Activated naive CD8-positive, alpha-beta T cell (primary cell): ENCODE measurements around the gene NFKBIA.
"Not testable (repeated sequence)": the region's sequence is repeated elsewhere in the genome, so short reads cannot be mapped to it uniquely, and the experiment has no call there.

ENCODE experiments used
- H3K27ac Mint-ChIP-seq: one replicate; pipeline ENCODE4 v1.8.0; 2021; ENCODE audit warnings: mixed read lengths
- H3K27me3 Mint-ChIP-seq: one replicate; pipeline ENCODE4 v1.8.0; 2021; ENCODE audit warnings: mixed read lengths
- H3K36me3 Mint-ChIP-seq: one replicate; pipeline ENCODE4 v1.8.0; 2021; ENCODE audit warnings: mixed read lengths
- H3K4me1 Mint-ChIP-seq: one replicate; pipeline ENCODE4 v1.8.0; 2021; ENCODE audit warnings: low read depth, mixed read lengths
- H3K4me3 Mint-ChIP-seq: one replicate; pipeline ENCODE4 v1.8.0; 2021; ENCODE audit warnings: mild to moderate bottlenecking, mixed read lengths
- H3K9me3 Mint-ChIP-seq: one replicate; pipeline ENCODE4 v1.8.0; 2021; ENCODE audit warnings: low read depth, mixed read lengths

The NFKBIA gene

DNA sequence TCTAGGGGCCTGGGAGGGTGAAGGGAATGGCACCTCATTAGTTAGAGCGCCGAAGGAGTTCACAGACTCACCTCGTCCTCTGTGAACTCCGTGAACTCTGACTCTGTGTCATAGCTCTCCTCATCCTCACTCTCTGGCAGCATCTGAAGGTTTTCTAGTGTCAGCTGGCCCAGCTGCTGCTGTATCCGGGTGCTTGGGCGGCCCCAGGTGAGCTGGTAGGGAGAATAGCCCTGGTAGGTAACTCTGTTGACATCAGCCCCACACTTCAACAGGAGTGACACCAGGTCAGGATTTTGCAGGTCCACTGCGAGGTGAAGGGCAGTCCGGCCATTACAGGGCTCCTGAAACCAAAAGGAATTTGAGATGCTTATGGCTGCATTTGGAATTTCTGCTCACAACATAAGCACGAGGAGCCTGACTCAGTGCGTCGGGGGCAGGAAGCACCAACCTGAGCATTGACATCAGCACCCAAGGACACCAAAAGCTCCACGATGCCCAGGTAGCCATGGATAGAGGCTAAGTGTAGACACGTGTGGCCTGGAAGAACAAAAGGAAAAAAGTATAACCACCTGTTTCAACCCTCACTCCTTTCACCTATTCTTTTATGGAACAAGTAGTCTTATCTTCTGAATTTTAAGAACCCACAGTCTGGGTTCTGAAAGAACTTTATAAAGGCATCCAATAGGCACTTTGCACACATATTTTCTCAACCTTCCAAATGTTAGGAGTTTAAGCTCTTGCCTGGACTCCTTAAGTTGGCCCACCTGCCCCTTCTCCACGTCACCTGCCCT, 2.0 kb downstream of the NFKBIA start:
- peaks cover 30% of the 10 kb centered on the region for H3K36me3 Mint-ChIP-seq
- peak overlapping the region; percentile 98 for H3K4me3 Mint-ChIP-seq
- no peaks in the 10 kb centered on the region for H3K9me3 Mint-ChIP-seq
- peaks cover 53% of the 10 kb centered on the region for H3K4me1 Mint-ChIP-seq
- H3K27ac Mint-ChIP-seq, result peak overlapping the region; percentile 99
- H3K27me3 Mint-ChIP-seq, result no peaks in the 10 kb centered on the region

DNA sequence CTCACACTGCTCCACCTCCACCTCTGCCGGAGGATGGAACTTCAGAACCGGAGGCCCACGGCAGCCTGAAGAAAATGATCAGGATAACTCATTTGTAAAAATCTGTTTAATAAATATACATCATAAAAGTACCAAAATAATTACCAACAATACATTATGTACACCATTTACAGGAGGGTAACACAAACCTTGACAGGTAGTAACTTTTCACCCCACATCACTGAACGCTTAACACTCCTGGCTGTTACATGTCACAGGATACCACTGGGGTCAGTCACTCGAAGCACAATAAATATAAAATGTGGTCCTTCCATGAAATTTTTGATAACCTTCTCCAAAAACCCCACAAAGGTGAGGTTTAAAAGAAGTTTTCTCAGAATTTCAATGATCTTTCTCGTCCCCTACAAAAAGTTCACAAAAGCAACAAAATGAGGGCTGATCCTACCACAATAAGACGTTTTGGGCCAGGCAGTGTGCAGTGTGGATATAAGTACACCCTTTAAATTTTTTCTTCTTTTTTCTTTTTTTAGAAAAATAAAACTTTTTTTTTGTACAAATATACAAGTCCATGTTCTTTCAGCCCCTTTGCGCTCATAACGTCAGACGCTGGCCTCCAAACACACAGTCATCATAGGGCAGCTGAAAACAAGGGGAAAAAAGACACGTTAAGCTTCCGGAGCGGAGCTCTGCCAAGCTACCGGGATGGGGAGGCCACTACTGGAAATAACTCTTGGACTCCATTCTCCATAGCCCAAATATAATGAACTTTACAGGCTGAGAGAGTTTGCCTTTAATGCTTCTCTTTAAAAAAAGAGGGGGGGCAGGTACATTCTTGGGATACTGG, 2.9 kb downstream of the NFKBIA start:
- no peaks in the 10 kb centered on the region for H3K9me3 Mint-ChIP-seq
- H3K36me3 Mint-ChIP-seq, result peaks cover 31% of the 10 kb centered on the region
- H3K4me1 Mint-ChIP-seq, result peaks cover 51% of the 10 kb centered on the region
- peak overlapping the region; percentile 98 for H3K4me3 Mint-ChIP-seq
- peak overlapping the region; percentile 99 for H3K27ac Mint-ChIP-seq
- no peaks in the 10 kb centered on the region for H3K27me3 Mint-ChIP-seq

DNA sequence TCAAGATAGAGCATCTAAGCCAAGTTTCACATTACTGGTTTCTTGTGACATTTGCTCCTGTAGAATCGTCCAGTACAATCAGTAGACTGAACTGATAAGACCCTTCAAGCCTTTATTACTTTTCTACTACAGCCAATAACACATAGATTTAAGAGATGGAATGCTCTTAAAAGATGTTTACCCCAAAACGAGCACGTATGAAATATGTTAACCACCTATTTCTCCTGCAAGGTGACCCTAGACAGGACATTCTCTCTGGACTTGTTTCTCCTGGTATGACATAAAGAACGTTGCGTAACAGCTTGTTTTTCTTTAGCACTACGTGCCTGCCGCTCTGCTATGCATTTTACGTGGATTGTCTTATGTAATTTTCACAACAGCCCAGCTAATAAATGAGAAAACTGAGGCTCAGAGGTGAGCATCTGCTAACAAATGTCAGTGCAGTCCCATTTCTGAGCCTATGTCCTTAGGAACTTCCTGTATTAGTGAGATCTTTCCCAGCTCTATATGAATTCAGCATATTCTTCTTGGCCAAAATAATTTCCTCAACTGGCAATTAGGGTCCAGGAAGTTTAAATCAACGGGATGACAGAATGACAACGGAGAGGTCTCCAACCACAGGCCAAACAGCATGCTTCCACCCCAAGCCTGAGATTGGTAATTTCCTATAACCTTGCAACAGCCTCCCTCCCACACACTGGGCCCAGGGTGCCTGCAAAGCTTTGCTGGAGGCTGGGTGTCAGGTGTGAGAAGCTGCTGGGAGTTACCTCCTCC, 3.7 kb downstream of the NFKBIA start:
- Mint-ChIP-seq H3K9me3 (no peaks in the 10 kb centered on the region), H3K4me3 (peak overlapping the region; percentile 98), H3K36me3 (peaks cover 31% of the 10 kb centered on the region), H3K27me3 (no peaks in the 10 kb centered on the region), H3K4me1 (peaks cover 42% of the 10 kb centered on the region), H3K27ac (peak overlapping the region; percentile 99)

DNA sequence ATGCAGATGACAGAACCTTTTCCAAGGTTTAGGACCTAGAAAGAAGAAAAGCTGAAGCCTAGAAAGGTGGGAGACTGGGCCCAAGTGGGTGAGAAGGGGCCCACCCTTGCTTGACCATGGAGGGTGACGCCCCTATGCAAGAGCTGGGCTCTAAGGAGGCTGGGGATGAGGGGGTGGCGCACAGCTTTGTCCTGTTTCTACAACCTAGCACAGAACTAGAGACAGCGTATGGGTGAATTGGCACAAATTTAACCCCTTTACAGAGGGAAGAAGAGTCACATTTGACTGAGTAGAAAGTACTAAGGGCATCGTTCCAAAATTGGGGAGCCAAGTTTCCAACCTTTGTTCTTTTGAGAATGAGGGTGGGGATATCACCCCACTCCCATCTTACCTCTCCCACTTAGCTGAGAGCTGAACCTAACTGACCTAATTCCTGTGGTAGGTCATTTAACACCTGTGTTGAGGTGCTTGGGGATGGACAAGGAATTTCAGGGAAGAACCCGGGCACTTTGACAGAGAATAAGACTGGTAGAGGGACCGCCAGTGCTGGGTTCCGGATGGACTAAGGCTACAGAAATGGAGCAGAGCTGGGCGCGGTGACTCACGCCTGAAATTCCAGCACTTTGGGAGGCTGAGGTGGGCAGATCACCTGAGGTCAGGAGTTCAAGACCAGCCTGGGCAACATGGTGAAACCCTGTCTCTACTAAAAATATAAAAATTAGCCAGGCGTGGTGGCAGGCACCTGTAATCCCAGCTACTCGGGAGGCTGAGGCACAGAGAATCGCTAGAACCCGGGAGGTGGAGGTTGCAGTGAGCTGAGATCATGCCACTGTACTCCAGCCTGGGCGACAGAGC, 5.2 kb downstream of the NFKBIA start:
- peaks cover 32% of the 10 kb centered on the region for H3K4me1 Mint-ChIP-seq
- peak overlapping the region; percentile 70 for H3K27ac Mint-ChIP-seq
- H3K9me3 Mint-ChIP-seq, result no peaks in the 10 kb centered on the region
- no peaks in the 10 kb centered on the region for H3K27me3 Mint-ChIP-seq
- peak overlapping the region; percentile 98 for H3K4me3 Mint-ChIP-seq
- peaks cover 31% of the 10 kb centered on the region for H3K36me3 Mint-ChIP-seq

DNA sequence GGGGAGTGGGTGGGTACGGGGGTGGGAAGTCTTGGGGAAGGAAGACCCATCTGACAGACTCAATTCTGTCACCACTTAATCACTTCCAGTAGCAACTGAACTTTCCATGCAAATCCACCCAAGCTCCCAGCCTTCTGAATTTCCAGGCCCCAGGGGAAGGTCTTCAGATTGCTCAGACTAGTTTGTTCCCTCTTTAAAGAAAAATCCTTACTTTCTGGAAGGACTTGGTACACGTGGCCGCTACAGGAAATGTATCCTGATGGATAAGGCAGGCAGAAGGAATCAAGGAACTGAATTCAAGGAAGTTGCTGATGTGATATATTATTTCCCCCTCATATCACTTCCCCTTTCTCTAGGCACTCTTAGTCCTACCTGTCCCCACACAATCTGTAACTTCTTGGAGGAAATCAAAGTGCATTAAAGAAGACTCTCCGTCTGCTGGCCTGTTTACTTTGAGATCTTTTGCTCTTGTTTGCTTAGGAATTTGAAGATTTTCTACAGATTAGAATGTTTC, 6.4 kb downstream of the NFKBIA start:
- H3K4me1 Mint-ChIP-seq, result peaks cover 32% of the 10 kb centered on the region
- peak overlapping the region; percentile 41 for H3K4me3 Mint-ChIP-seq
- H3K27me3 Mint-ChIP-seq, result no peaks in the 10 kb centered on the region
- H3K9me3 Mint-ChIP-seq, result no peaks in the 10 kb centered on the region
- H3K27ac Mint-ChIP-seq, result peak overlapping the region; percentile 61
- peaks cover 26% of the 10 kb centered on the region for H3K36me3 Mint-ChIP-seq

DNA sequence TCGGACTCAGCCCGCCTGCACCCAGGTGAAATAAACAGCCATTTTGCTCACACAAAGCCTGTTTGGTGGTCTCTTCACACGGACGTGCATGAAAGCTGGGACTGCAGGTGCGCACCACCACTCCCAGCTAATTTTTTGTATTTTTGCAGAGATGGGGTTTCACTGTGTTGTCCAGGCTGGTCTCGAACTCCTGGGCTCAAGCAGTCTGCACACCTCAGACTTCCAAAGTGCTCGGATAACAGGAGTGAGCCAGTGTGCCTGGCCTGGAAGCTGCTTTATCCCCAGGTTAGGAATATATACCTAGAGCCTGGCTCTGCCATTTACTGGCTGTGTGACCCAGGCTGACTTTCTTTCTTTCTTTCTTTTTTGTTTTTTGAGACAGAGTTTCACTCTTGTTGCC, 7.9 kb downstream of the NFKBIA start:
- H3K4me3 Mint-ChIP-seq, H3K27ac Mint-ChIP-seq, H3K27me3 Mint-ChIP-seq, H3K9me3 Mint-ChIP-seq: not testable (repeated sequence)
- peaks cover 13% of the 10 kb centered on the region for H3K36me3 Mint-ChIP-seq
- H3K4me1 Mint-ChIP-seq, result peaks cover 30% of the 10 kb centered on the region

DNA sequence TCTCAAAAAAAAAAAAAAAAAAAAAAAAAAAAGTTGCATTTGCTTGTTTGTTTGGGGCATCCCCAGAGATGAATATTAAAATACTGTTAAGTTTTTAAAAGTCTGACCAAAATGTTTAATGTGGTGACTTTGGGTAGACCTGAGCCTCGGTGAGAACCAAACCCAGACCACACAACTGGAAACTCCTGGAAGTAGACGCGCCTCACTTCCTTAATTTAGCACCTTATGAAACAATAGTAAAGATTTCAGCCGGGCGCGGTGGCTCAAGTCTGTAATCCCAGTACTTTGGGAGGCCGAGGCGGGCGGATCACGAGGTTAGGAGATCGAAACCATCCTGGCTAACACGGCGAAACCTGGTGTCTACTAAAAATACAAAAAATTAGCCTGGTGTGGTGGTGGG, 9.3 kb downstream of the NFKBIA start:
- no peak overlapping the region for H3K27ac Mint-ChIP-seq
- no peaks in the 10 kb centered on the region for H3K9me3 Mint-ChIP-seq
- H3K4me1 Mint-ChIP-seq, result peaks cover 22% of the 10 kb centered on the region
- no peak overlapping the region for H3K4me3 Mint-ChIP-seq
- peaks cover 5% of the 10 kb centered on the region for H3K36me3 Mint-ChIP-seq
- H3K27me3 Mint-ChIP-seq, result no peaks in the 10 kb centered on the region

DNA sequence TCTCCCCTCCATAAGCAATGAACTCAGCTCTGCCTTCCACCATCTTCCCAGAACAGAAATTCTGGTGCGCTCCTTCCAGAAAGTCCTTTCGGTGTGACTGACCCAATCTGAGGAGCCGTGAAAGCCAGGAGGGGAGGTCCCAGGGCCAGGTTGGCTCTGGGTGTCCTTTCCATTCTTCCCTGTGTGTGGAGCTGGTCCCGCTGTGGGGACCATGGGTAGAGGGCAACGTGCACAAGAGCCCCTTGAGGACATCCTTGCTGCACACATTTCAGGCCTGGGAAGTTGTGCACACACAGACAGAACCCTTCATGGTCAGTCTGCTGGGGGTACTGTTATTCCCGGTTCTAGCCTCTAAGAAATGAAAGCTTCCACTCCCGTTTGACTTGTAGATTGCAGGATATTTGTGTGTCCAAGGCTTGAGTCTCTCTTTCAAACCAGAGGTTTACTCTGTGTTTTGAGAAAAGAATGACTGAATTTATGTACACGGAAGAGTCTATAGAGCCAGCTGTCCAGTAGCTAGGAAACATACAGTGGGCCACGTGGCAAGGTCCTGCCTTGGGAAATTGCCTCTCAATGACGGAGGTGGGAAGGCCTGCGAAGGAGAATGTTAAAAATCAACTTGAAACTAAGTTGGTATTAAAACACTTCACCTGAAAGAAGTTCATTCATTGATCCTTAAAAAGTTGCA, 10.1 kb downstream of the NFKBIA start:
- Mint-ChIP-seq H3K27ac (peak overlapping the region; percentile 29), H3K9me3 (no peaks in the 10 kb centered on the region), H3K27me3 (no peaks in the 10 kb centered on the region), H3K4me1 (peaks cover 17% of the 10 kb centered on the region), H3K36me3 (peaks cover 5% of the 10 kb centered on the region), H3K4me3 (no peak overlapping the region)

DNA sequence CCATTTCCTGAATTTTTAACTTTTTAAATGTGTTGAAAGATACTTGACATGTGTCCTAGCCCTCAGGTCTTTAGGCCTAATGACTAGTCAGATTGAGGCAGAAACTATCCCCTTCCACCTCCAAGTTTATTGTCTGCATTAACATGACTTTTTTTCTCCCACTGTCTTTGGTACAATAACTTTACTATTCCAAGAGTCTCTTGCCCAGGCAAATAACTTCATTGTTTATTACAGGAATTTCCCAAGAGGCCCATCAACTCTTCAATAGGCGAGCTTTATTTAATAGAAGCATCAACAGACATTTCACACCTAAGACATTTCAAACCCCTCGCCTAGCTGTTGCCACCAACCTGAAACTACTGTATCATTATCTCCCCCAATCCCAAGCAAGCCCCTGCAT, 10.7 kb downstream of the NFKBIA start:
- Mint-ChIP-seq H3K4me1 (peaks cover 11% of the 10 kb centered on the region), H3K4me3 (no peak overlapping the region), H3K27ac (no peak overlapping the region), H3K27me3 (no peaks in the 10 kb centered on the region), H3K36me3 (peaks cover 5% of the 10 kb centered on the region), H3K9me3 (no peaks in the 10 kb centered on the region)

DNA sequence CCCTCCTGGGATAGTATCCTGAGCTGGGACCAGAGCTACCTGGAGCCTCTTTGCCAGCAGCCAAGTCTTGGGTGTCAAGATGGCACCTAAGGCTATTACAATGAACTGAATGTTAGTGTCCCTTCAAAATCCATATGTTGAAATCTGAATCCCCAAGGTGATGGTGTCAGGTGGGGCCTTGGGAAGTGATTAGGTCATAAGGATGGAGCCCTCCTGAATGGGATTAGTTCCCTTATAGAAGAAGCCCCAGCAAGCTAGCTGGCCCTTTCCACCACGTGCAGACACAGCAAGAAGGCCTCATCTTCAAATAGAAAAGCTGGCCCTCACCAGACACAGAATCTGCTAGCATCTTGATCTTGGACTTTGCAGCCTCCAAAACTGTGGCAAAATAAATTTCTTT, 12.4 kb downstream of the NFKBIA start:
- Mint-ChIP-seq H3K27ac (no peak overlapping the region), H3K4me3 (no peak overlapping the region), H3K9me3 (no peaks in the 10 kb centered on the region), H3K36me3 (no peaks in the 10 kb centered on the region), H3K4me1 (no peaks in the 10 kb centered on the region), H3K27me3 (no peaks in the 10 kb centered on the region)

DNA sequence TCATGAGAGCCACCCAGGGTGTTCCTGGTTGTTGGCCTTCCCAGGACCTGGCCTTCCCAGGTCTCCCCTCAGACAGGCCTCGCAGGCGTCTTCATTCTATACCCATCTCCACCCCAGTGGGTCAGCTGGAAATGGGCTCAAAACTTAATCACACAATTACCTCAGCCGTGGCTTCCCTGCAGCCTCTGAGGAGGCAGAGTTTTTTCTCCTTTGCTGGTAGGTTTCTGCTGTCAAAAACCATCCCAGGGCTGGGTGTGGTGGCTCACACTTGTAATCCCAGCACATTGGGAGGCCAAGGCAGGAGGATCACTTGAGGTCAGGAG, 13.2 kb downstream of the NFKBIA start:
- no peaks in the 10 kb centered on the region for H3K36me3 Mint-ChIP-seq
- H3K27ac Mint-ChIP-seq, result no peak overlapping the region
- no peaks in the 10 kb centered on the region for H3K9me3 Mint-ChIP-seq
- H3K27me3 Mint-ChIP-seq, result no peaks in the 10 kb centered on the region
- no peak overlapping the region for H3K4me3 Mint-ChIP-seq
- no peaks in the 10 kb centered on the region for H3K4me1 Mint-ChIP-seq

DNA sequence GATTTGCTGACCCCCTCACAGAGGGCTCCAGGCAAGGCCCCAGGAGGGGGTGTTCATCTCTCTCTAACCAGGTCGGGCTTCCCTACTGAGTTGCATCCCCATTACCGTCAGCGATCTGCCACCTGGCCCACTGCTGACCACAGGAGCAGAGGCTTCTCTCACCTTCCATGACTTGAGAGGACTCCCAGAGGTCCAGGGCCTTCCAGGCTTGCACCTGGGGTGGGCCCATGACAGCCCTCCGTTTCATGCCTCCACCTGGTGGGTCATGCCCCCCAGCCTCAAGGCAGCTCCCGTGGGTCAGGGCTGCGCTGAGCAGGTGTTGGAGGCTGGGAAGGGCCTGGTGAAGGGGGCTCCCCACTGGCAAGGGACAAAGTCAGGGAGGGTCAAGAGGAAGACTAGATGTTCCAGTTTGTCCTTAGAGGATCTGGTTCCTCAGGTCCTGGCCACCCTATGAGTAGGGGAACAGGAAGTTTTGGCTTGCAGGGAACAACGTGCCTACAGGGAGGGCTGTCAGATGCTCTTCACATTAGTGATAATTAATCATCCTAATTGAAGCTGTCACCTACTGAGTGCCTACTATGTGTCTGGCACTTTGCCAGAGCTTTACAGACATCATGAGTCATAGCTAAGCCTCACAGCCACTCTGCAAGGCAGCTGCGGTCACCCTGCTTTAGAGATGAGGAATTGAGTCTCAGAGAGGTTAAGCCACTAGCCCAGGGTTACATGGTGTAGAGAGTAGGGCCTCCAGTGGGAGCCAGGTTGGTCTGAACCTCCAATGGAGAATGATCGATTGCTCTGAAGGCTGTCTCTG, 13.8 kb downstream of the NFKBIA start:
- H3K36me3 Mint-ChIP-seq, result no peaks in the 10 kb centered on the region
- no peaks in the 10 kb centered on the region for H3K4me1 Mint-ChIP-seq
- no peak overlapping the region for H3K4me3 Mint-ChIP-seq
- H3K9me3 Mint-ChIP-seq, result no peaks in the 10 kb centered on the region
- no peaks in the 10 kb centered on the region for H3K27me3 Mint-ChIP-seq
- H3K27ac Mint-ChIP-seq, result no peak overlapping the region

DNA sequence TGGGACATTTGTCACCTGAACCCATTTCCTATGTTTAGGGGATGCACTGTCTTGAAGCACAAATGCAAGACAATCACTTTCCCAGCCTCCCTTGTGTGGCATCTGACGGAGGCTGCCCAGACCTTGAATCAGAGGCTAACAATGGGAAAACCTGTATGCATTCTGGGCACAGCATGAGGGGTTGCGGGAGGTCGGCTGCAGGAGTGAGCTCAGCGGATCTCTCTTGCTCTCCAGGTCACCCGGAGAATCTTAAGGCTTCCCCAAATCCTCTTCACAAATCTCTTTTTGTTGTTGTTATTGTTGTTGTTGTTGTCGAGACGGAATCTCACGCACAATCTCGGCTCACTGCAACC, 15.3 kb downstream of the NFKBIA start:
- Mint-ChIP-seq H3K9me3 (no peaks in the 10 kb centered on the region), H3K4me1 (no peaks in the 10 kb centered on the region), H3K4me3 (no peak overlapping the region), H3K27ac (no peak overlapping the region), H3K27me3 (no peaks in the 10 kb centered on the region), H3K36me3 (no peaks in the 10 kb centered on the region)
